SK-MEL-5 (cell line): Measurements from ENCODE around the gene SKIL. TPM values are rescaled to one million over a fixed set of nuclear protein-coding genes. Genes with fewer than 3 reads are reported as not detected.

Experiments
- total RNA-seq: library from RNA; depleted of rRNA; stranded (reverse); fragments of >200 nt; shearing (Covaris generic); gene quantifications from 2 replicates; pipeline ENCODE4 v1.2.3, GENCODE V29; 2014; rRNA removed

Gene SKIL
- total RNA-seq, 1 experiment from 2014 or later = 18.5 TPM

Other genes with a start within 250 kb of the SKIL start
- gene PHC3, start 176.0 kb upstream of the SKIL start, total RNA-seq = 11.1 and 15.8 TPM in 2 replicates
- gene PRKCI, start 135.3 kb upstream of the SKIL start, total RNA-seq = 21.8 and 23.7 TPM in 2 replicates
- not detected in 2 replicates for gene CLDN11, start 61.2 kb downstream of the SKIL start, total RNA-seq
- not detected in 2 replicates for gene SLC7A14, start 228.4 kb downstream of the SKIL start, total RNA-seq